Endodermal cell (in vitro differentiated cells): Measurements from ENCODE around the gene TUB. TPM values are rescaled to one million over a fixed set of nuclear protein-coding genes. Genes with fewer than 3 reads are reported as not detected.
A peak's percentile ranks its signal among the peaks of the same experiment; 100 is the strongest.

Source experiments
- DNase-seq: peaks from one replicate; pipeline ENCODE4 v3.0.0-alpha.2; 2017
- H3K27ac ChIP-seq: 2 replicates; pipeline ENCODE4 v1.5.1; 2013; ENCODE audit warnings: mild to moderate bottlenecking, low read depth, low read length, moderate library complexity
- H3K27me3 ChIP-seq: 2 replicates; pipeline ENCODE4 v1.6.1; 2013; ENCODE audit warnings: mild to moderate bottlenecking, low read length, moderate library complexity; ENCODE audit not compliant: insufficient read depth, control insufficient read depth, poor library complexity, severe bottlenecking
- H3K36me3 ChIP-seq: 2 replicates; pipeline ENCODE4 v1.7.0; 2013; ENCODE audit warnings: mild to moderate bottlenecking, low read length, moderate library complexity; ENCODE audit not compliant: control insufficient read depth, insufficient read depth
- H3K4me1 ChIP-seq: one replicate; pipeline ENCODE4 v1.7.0; 2013; ENCODE audit warnings: low read length; ENCODE audit not compliant: control insufficient read depth, insufficient read depth
- H3K4me3 ChIP-seq: 2 replicates; pipeline ENCODE4 v1.5.1; 2013; ENCODE audit warnings: mild to moderate bottlenecking, low read length, moderate library complexity
- H3K9ac ChIP-seq: 2 replicates; pipeline ENCODE4 v1.6.1; 2013; ENCODE audit warnings: mild to moderate bottlenecking, low read length, moderate library complexity; ENCODE audit not compliant: poor library complexity, severe bottlenecking; ENCODE audit errors: extremely low read depth
- H3K9me3 ChIP-seq: 2 replicates; pipeline ENCODE4 v1.6.1; 2013; ENCODE audit warnings: mild to moderate bottlenecking, low read length, moderate library complexity; ENCODE audit not compliant: control insufficient read depth
- H3K27ac Mint-ChIP-seq: 2 replicates; pipeline ENCODE4 v1.8.0; 2020; ENCODE audit warnings: mixed read lengths
- H3K27me3 Mint-ChIP-seq: 2 replicates; pipeline ENCODE4 v1.8.0; 2021; ENCODE audit warnings: mild to moderate bottlenecking, mixed read lengths; ENCODE audit not compliant: insufficient read depth
- H3K36me3 Mint-ChIP-seq: 2 replicates; pipeline ENCODE4 v1.8.0; 2020; ENCODE audit warnings: low read depth, mixed read lengths
- H3K4me1 Mint-ChIP-seq: 2 replicates; pipeline ENCODE4 v1.8.0; 2020; ENCODE audit warnings: mixed read lengths
- H3K4me3 Mint-ChIP-seq: 2 replicates; pipeline ENCODE4 v1.8.0; 2020; ENCODE audit warnings: mild to moderate bottlenecking, moderate library complexity, mixed read lengths
- H3K9me3 Mint-ChIP-seq: 2 replicates; pipeline ENCODE4 v1.8.0; 2020; ENCODE audit warnings: mild to moderate bottlenecking, mixed read lengths
- CTCF ChIP-seq: fragments of 200-600 bp; sonication (generic); conservative IDR thresholded peaks from 2 replicates; pipeline ENCODE4 v1.5.0; 2021; ENCODE audit warnings: antibody characterized with exemption, mild to moderate bottlenecking
- WGBS, 2 experiments: methylation state at CpG; one replicate each; pipeline versions ENCODE4 v1.1.5 to v1.1.7; 2013; ENCODE audit warnings: missing lambda C conversion rate in 2 of 2, mixed read lengths in 1 of 2; ENCODE audit not compliant: insufficient coverage in 1 of 2, insufficient read length in 1 of 2; 5-methylcytosine and 5-hydroxymethylcytosine counted together
- total RNA-seq, 2 donors: library from RNA; stranded (reverse); fragmentation: NEBNext Ultra II Directional in 1 of 2; extraction: Animal tissue kit (Norgen Biotek cat#: 25700) in 1 of 2; gene quantifications; 2 replicates in 1 of 2; 3 replicates in 1 of 2; pipeline ENCODE4 v1.2.1, GENCODE V29; 2021

The TUB gene
- total RNA-seq, 2 donors from 2014 or later = 15.8 to 29.9 TPM

DNA sequence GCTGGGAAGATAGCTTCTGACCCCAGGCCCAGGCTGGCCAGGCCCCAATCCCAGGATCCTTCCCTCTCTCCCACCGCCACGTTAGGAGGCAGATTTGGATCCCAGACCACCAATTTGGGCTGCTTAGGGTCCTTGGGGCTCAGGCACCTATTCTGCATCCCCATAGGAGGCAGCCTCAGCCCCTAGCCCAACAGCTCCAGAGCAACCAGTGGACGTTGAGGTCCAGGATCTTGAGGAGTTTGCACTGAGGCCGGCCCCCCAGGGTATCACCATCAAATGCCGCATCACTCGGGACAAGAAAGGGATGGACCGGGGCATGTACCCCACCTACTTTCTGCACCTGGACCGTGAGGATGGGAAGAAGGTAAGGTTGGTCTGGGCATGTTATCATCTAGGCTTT is 16.1 kb downstream of the TUB start:
- Mint-ChIP-seq H3K4me1 (peaks cover 28% of the 10 kb centered on the region), H3K9me3 (no peaks in the 10 kb centered on the region), H3K4me3 (no peak overlapping the region), H3K27ac (no peak overlapping the region), H3K27me3 (no peaks in the 10 kb centered on the region), H3K36me3 (peaks cover 12% of the 10 kb centered on the region)
- Histone ChIP-seq H3K4me3 (no peak overlapping the region), H3K4me1 (peaks cover 13% of the 10 kb centered on the region), H3K27ac (no peak overlapping the region), H3K36me3 (peaks cover 10% of the 10 kb centered on the region), H3K9ac (no peak overlapping the region), H3K9me3 (no peaks in the 10 kb centered on the region), H3K27me3 (no peaks in the 10 kb centered on the region)
- no peak for DNase-seq
- TF ChIP-seq CTCF = no peak
- WGBS, 2 experiments = 88 to 97% methylated on average over 5 to 8 of the region's 8 CpGs

- Mint-ChIP-seq H3K4me1 (peaks cover 28% of the 10 kb centered on the region), H3K9me3 (no peaks in the 10 kb centered on the region), H3K36me3 (peaks cover 13% of the 10 kb centered on the region), H3K4me3 (no peak overlapping the region), H3K27ac (no peak overlapping the region), H3K27me3 (no peaks in the 10 kb centered on the region)
- no peak for TF ChIP-seq CTCF
- H3K9ac ChIP-seq = no peak overlapping the region
- H3K27ac ChIP-seq = no peak overlapping the region
- DNase-seq = no peak
- WGBS, 2 experiments = 95 to 98% methylated on average over 4 to 9 of the region's 9 CpGs
- H3K27me3 ChIP-seq = no peaks in the 10 kb centered on the region
- no peaks in the 10 kb centered on the region for H3K9me3 ChIP-seq
- no peak overlapping the region for H3K4me3 ChIP-seq
- peaks cover 12% of the 10 kb centered on the region for H3K36me3 ChIP-seq
- H3K4me1 ChIP-seq = peaks cover 13% of the 10 kb centered on the region
Measured at GRCh38 chr11:8097468-8097867, 16.5 kb downstream of the TUB start.

- no peaks in the 10 kb centered on the region for H3K9me3 ChIP-seq
- no peak for DNase-seq
- Mint-ChIP-seq H3K36me3 (peaks cover 16% of the 10 kb centered on the region), H3K4me1 (peaks cover 25% of the 10 kb centered on the region), H3K27me3 (no peaks in the 10 kb centered on the region), H3K9me3 (no peaks in the 10 kb centered on the region), H3K4me3 (no peak overlapping the region), H3K27ac (peak overlapping the region; percentile 83)
- no peak overlapping the region for H3K4me3 ChIP-seq
- no peak for TF ChIP-seq CTCF
- H3K27me3 ChIP-seq = no peaks in the 10 kb centered on the region
- WGBS, 2 experiments = 60 to 95% methylated on average over 1 to 2 of the region's 2 CpGs
- no peak overlapping the region for H3K9ac ChIP-seq
- peaks cover 12% of the 10 kb centered on the region for H3K36me3 ChIP-seq
- peaks cover 13% of the 10 kb centered on the region for H3K4me1 ChIP-seq
- no peak overlapping the region for H3K27ac ChIP-seq
Measured at GRCh38 chr11:8097926-8098325, 16.9 kb downstream of the TUB start.
